PC-3 (cell line): ENCODE results near the gene RHBDD1. TPM values are rescaled to one million over a fixed set of nuclear protein-coding genes. Genes with fewer than 3 reads are reported as not detected.

ENCODE experiments used
- ATAC-seq: fragments of 200-7000 bp; cut with Tn5 transposase; 2 replicates; pipeline ENCODE4 v1.9.1; 2020; ENCODE audit warnings: mild to moderate bottlenecking, moderate library complexity
- BruUV-seq: library from RNA; stranded (reverse); fragments of 400-500 nt; replicated peaks from 2 replicates; lab custom pipeline; 2021; lab: Mats Ljungman, UMichigan
- CTCF ChIA-PET: fragments of 300-600 bp; sonication (Branson Sonifier 250); formaldehyde crosslinking; loops from one replicate; lab custom pipeline; 2022; ENCODE audit warnings: antibody characterized with exemption; lab: Charles Lee
- POLR2A ChIA-PET: fragments of 300-600 bp; sonication (Branson Sonifier 250); formaldehyde crosslinking; loops from one replicate; lab custom pipeline; 2022; ENCODE audit warnings: antibody characterized with exemption; ENCODE audit not compliant: unreplicated experiment; lab: Charles Lee
- DNase-seq: peaks from one replicate; pipeline ENCODE4 v3.0.0-alpha.2; 2015
- H2AFZ ChIP-seq: fragments of 300-600 bp; sonication (generic); 2 replicates; pipeline ENCODE4 v1.6.0; 2016; ENCODE audit warnings: antibody characterized with exemption, low read length
- H3F3A ChIP-seq: fragments of 300-600 bp; sonication (generic); one replicate; pipeline ENCODE4 v1.6.0; 2017; ENCODE audit warnings: antibody characterized with exemption, low read length, control low read depth, mild to moderate bottlenecking; ENCODE audit not compliant: unreplicated experiment
- H3K27ac ChIP-seq: fragments of 300-600 bp; sonication (generic); 2 replicates; pipeline ENCODE4 v1.5.1; 2016; ENCODE audit warnings: mild to moderate bottlenecking, low read length
- H3K27me3 ChIP-seq: fragments of 300-600 bp; sonication (generic); 2 replicates; pipeline ENCODE4 v1.6.1; 2016; ENCODE audit warnings: low read length, mixed read lengths
- H3K36me3 ChIP-seq: fragments of 300-600 bp; sonication (generic); 2 replicates; pipeline ENCODE4 v1.6.1; 2016; ENCODE audit warnings: low read depth, mixed run types, low read length, mixed read lengths
- H3K4me1 ChIP-seq: fragments of 300-600 bp; sonication (generic); 2 replicates; pipeline ENCODE4 v1.5.1; 2016; ENCODE audit warnings: low read length; ENCODE audit not compliant: insufficient read depth
- H3K4me2 ChIP-seq: fragments of 300-600 bp; sonication (generic); 2 replicates; pipeline ENCODE4 v1.6.0; 2016; ENCODE audit warnings: low read length
- H3K4me3 ChIP-seq: fragments of 300-600 bp; sonication (generic); 2 replicates; pipeline ENCODE4 v1.5.1; 2016; ENCODE audit warnings: mild to moderate bottlenecking, low read length, mixed read lengths
- H3K79me2 ChIP-seq: fragments of 300-600 bp; sonication (generic); 2 replicates; pipeline ENCODE4 v1.6.1; 2017; ENCODE audit warnings: low read length, mixed read lengths
- H3K9ac ChIP-seq: fragments of 300-600 bp; sonication (generic); 2 replicates; pipeline ENCODE4 v1.6.0; 2016; ENCODE audit warnings: mild to moderate bottlenecking, low read length
- H3K9me2 ChIP-seq: fragments of 300-600 bp; sonication (generic); replicated peaks from 2 replicates; pipeline ENCODE4 v1.6.1; 2016; ENCODE audit warnings: mixed run types, low read length, mixed read lengths
- H3K9me3 ChIP-seq: fragments of 300-600 bp; sonication (generic); 2 replicates; pipeline ENCODE4 v1.6.1; 2016; ENCODE audit warnings: low read length, mixed read lengths
- H4K20me1 ChIP-seq: fragments of 300-600 bp; sonication (generic); 2 replicates; pipeline ENCODE4 v1.6.1; 2016; ENCODE audit warnings: low read length, mixed read lengths
- EZH2 ChIP-seq: fragments of 300-600 bp; sonication (generic); IDR thresholded peaks from one replicate; pipeline ENCODE4 v1.6.1; 2017; ENCODE audit warnings: antibody characterized with exemption, mild to moderate bottlenecking, low read length; ENCODE audit not compliant: unreplicated experiment
- EZH2phosphoT487 ChIP-seq: fragments of 300-600 bp; sonication (generic); IDR thresholded peaks from 2 replicates; pipeline ENCODE4 v1.6.1; 2018; ENCODE audit warnings: mild to moderate bottlenecking, antibody characterized with exemption, low read length, borderline replicate concordance
- intact Hi-C: fragments of 100-400 bp; cut with micrococcal nuclease; formaldehyde crosslinking; loops from 2 replicates; pipeline ENCODE4 v1.9.0; 2023
- total RNA-seq: library from RNA; depleted of rRNA; stranded (reverse); fragments of >200 nt; gene quantifications from 2 replicates; pipeline ENCODE4 v1.2.3, GENCODE V29; 2014
- TF ChIP-seq, protein P1 (sequence below): fragments of 300-600 bp; sonication (generic); conservative IDR thresholded peaks from 2 replicates; pipeline ENCODE4 v1.5.1; 2017; ENCODE audit warnings: antibody characterized with exemption, low read depth, mild to moderate bottlenecking, low read length

The RHBDD1 gene
- total RNA-seq, 1 experiment from 2014 or later = 9.1 TPM

DNA sequence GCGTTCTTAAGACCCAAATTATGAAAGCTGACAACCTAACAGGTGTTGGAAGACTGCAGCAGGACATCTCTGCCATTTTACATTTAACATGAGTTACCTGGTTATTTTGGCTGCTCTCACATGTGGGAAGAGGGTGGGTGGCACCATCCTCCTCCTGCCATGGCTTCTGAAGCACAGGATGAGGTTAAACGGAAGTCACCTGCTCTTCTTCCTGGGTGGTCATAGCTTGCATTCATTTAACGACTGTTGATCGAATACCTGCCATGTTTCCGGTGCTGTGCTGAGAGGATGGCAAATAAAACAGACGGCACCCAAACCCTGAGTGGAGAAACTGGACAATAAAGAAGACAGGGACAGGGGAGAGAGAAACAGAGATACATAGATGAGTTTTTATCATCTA lies 118.0 kb downstream of the RHBDD1 start:
- ATAC-seq = no peak
- H3K27ac ChIP-seq = no peak overlapping the region
- POLR2A ChIA-PET = no interaction called here
- H3K36me3 ChIP-seq = no peaks in the 10 kb centered on the region
- no peaks in the 10 kb centered on the region for H3K4me1 ChIP-seq
- no peaks in the 10 kb centered on the region for H4K20me1 ChIP-seq
- no peak for DNase-seq
- no TSS peak for BruUV-seq
- H3K4me2 ChIP-seq = no peak overlapping the region
- no peaks in the 10 kb centered on the region for H3K27me3 ChIP-seq
- no peaks in the 10 kb centered on the region for H3K9me2 ChIP-seq
- no peak overlapping the region for H2AFZ ChIP-seq
- TF ChIP-seq EZH2phosphoT487 = no peak
- TF ChIP-seq, protein P1, sequence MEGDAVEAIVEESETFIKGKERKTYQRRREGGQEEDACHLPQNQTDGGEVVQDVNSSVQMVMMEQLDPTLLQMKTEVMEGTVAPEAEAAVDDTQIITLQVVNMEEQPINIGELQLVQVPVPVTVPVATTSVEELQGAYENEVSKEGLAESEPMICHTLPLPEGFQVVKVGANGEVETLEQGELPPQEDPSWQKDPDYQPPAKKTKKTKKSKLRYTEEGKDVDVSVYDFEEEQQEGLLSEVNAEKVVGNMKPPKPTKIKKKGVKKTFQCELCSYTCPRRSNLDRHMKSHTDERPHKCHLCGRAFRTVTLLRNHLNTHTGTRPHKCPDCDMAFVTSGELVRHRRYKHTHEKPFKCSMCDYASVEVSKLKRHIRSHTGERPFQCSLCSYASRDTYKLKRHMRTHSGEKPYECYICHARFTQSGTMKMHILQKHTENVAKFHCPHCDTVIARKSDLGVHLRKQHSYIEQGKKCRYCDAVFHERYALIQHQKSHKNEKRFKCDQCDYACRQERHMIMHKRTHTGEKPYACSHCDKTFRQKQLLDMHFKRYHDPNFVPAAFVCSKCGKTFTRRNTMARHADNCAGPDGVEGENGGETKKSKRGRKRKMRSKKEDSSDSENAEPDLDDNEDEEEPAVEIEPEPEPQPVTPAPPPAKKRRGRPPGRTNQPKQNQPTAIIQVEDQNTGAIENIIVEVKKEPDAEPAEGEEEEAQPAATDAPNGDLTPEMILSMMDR = no peak
- TF ChIP-seq EZH2 = no peak
- no peaks in the 10 kb centered on the region for H3K79me2 ChIP-seq
- no peaks in the 10 kb centered on the region for H3F3A ChIP-seq
- CTCF ChIA-PET = no interaction called here
- no peak overlapping the region for H3K9ac ChIP-seq
- no peaks in the 10 kb centered on the region for H3K9me3 ChIP-seq
- intact Hi-C loops = no loop called here
- no peak overlapping the region for H3K4me3 ChIP-seq

GRCh38 chr2:226956659-226957058 lies 120.8 kb downstream of the RHBDD1 start:
- H3K9ac ChIP-seq = no peak overlapping the region
- POLR2A ChIA-PET = no interaction called here
- no peaks in the 10 kb centered on the region for H3K9me3 ChIP-seq
- no peak for TF ChIP-seq EZH2phosphoT487
- no peak for TF ChIP-seq EZH2
- TF ChIP-seq, protein P1 = no peak
- H3K79me2 ChIP-seq = no peaks in the 10 kb centered on the region
- H3K27ac ChIP-seq = no peak overlapping the region
- no peaks in the 10 kb centered on the region for H3K36me3 ChIP-seq
- ATAC-seq (no peak), DNase-seq (no peak)
- H3K4me1 ChIP-seq = no peaks in the 10 kb centered on the region
- H3F3A ChIP-seq = no peaks in the 10 kb centered on the region
- H4K20me1 ChIP-seq = no peaks in the 10 kb centered on the region
- no TSS peak for BruUV-seq
- H3K4me2 ChIP-seq = no peak overlapping the region
- no peak overlapping the region for H2AFZ ChIP-seq
- no peak overlapping the region for H3K4me3 ChIP-seq
- H3K27me3 ChIP-seq = no peaks in the 10 kb centered on the region
- intact Hi-C loops = no loop called here
- H3K9me2 ChIP-seq = no peaks in the 10 kb centered on the region
- CTCF ChIA-PET = no interaction called here

GRCh38 chr2:226959418-226959817 lies 123.6 kb downstream of the RHBDD1 start:
- BruUV-seq = no TSS peak
- no peak overlapping the region for H3K27ac ChIP-seq
- ATAC-seq (no peak), DNase-seq (no peak)
- no peaks in the 10 kb centered on the region for H4K20me1 ChIP-seq
- H3K4me1 ChIP-seq = peaks cover 10% of the 10 kb centered on the region
- H3K36me3 ChIP-seq = no peaks in the 10 kb centered on the region
- H3K4me3 ChIP-seq = no peak overlapping the region
- H3F3A ChIP-seq = no peaks in the 10 kb centered on the region
- ChIA-PET CTCF (no interaction called here), POLR2A (no interaction called here)
- intact Hi-C loops = no loop called here
- H3K9ac ChIP-seq = no peak overlapping the region
- H2AFZ ChIP-seq = no peak overlapping the region
- H3K27me3 ChIP-seq = no peaks in the 10 kb centered on the region
- TF ChIP-seq EZH2 = no peak
- TF ChIP-seq, protein P1 = no peak
- no peak for TF ChIP-seq EZH2phosphoT487
- H3K9me2 ChIP-seq = no peaks in the 10 kb centered on the region
- H3K79me2 ChIP-seq = no peaks in the 10 kb centered on the region
- H3K4me2 ChIP-seq = no peak overlapping the region
- H3K9me3 ChIP-seq = no peaks in the 10 kb centered on the region
